ENCODE measurements around the gene HSCB.

HSCB gene

DNA sequence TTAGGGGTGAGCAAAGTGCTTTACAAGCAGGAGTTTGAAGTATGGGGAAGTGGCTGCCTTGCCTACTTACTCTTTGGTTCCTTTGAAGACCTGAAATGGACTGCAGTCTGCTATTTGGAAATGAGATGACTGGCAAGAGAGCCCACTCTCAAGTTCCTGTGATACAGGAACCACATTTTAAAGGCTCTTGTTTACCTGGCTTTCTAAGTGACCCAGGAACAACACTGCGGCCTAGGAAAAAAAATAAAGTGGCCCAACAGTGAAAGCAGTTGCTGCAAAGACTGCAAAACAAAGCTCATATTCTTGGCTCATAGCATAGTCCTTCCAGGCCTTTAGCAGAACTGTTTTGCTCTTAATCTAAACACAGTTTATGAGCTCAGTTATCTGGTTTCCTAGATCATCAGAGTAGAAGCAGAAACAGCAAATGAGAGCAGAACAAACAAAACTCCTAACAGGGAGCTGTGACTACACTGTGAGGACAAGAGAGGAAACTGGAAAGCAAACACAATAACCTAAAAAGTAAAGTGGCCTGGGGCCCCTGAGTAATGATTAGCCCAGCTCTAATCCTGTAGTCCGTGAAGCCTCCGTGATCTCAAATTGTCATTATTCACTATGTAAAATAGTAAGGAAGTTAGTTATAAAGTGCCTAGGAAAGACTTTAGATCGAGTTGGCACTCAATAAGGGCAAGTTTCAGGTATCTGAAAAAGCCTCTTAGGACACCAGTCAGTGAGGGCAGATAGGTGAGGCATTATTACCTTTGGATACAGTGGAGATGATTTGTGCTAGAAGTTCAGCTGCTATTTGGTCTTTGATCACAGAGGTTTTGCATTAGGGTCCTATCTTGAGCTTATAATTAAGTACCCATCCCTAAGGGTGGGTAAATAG, 42.2 kb downstream of the HSCB start:
- Histone ChIP-seq H3K4me1 (ENCODE audit: control insufficient read depth in 5 of 5, insufficient read depth in 5 of 5, low read length in 5 of 5) (peaks cover 0 to 5% (median 0%) of the 10 kb centered on the region in 5 donors), H3K9me3 (ENCODE audit: control insufficient read depth in 5 of 5, low read length in 5 of 5) (no peaks in the 10 kb centered on the region), H3K36me3 (ENCODE audit: control insufficient read depth in 5 of 5, insufficient read depth in 5 of 5, low read length in 5 of 5) (peaks cover 42 to 62% (median 52%) of the 10 kb centered on the region in 5 donors), H3K4me3 (ENCODE audit: low read depth in 1 of 5, low read length in 5 of 5) (no peak overlapping the region), H3K27ac (ENCODE audit: low read depth, low read length) (no peak overlapping the region), H3K27me3 (ENCODE audit: control insufficient read depth in 5 of 5, insufficient read depth in 4 of 5, low read length in 5 of 5) (no peaks in the 10 kb centered on the region), H3K9ac (ENCODE audit: low read length in 5 of 5) (no peak overlapping the region)

DNA sequence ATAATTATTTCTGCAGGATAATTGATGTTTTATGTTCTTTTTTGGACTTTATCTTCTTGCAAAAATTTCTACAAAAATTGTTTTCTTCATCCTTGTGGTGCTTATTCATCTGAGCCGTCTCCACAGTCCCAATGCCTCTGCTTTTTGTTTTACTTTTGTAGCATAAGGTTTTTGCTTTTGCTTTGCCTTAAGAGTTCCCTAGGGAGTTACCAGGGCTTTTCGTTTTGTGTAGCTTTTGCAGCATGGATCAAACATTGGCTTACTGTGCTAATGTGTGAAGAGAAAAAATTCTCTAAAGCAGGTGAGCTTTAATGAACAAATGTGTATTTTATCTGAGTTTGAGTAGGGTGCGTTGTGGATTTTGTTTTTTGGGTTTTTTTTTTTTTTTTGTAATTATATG, 46.8 kb downstream of the HSCB start:
- H3K9me3 ChIP-seq (ENCODE audit: control insufficient read depth in 5 of 5, low read length in 5 of 5): no peaks in the 10 kb centered on the region
- H3K36me3 ChIP-seq (ENCODE audit: control insufficient read depth in 5 of 5, insufficient read depth in 5 of 5, low read length in 5 of 5): peaks cover 33 to 53% (median 40%) of the 10 kb centered on the region in 5 donors
- no peaks in the 10 kb centered on the region for H3K27me3 ChIP-seq (ENCODE audit: control insufficient read depth in 5 of 5, insufficient read depth in 4 of 5, low read length in 5 of 5)
- no peak overlapping the region for H3K9ac ChIP-seq (ENCODE audit: low read length in 5 of 5)
- H3K4me1 ChIP-seq (ENCODE audit: control insufficient read depth in 5 of 5, insufficient read depth in 5 of 5, low read length in 5 of 5): no peaks in the 10 kb centered on the region
- no peak overlapping the region for H3K27ac ChIP-seq (ENCODE audit: low read depth, low read length)
- no peak overlapping the region for H3K4me3 ChIP-seq (ENCODE audit: low read depth in 1 of 5, low read length in 5 of 5)

GRCh38 chr22:28791124-28791523, 49.3 kb downstream of the HSCB start:
- H3K27ac ChIP-seq (ENCODE audit: low read depth, low read length): no peak overlapping the region
- peaks cover 0 to 7% (median 2%) of the 10 kb centered on the region in 5 donors for H3K4me1 ChIP-seq (ENCODE audit: control insufficient read depth in 5 of 5, insufficient read depth in 5 of 5, low read length in 5 of 5)
- H3K27me3 ChIP-seq (ENCODE audit: control insufficient read depth in 5 of 5, insufficient read depth in 4 of 5, low read length in 5 of 5): no peaks in the 10 kb centered on the region
- no peak overlapping the region for H3K4me3 ChIP-seq (ENCODE audit: low read depth in 1 of 5, low read length in 5 of 5)
- no peaks in the 10 kb centered on the region for H3K9me3 ChIP-seq (ENCODE audit: control insufficient read depth in 5 of 5, low read length in 5 of 5)
- H3K9ac ChIP-seq (ENCODE audit: low read length in 5 of 5): no peak overlapping the region
- peaks cover 35 to 52% (median 39%) of the 10 kb centered on the region in 5 donors for H3K36me3 ChIP-seq (ENCODE audit: control insufficient read depth in 5 of 5, insufficient read depth in 5 of 5, low read length in 5 of 5)

GRCh38 chr22:28791841-28792490, 50.1 kb downstream of the HSCB start:
- Histone ChIP-seq H3K4me3 (ENCODE audit: low read depth in 1 of 5, low read length in 5 of 5) (no peak overlapping the region), H3K4me1 (ENCODE audit: control insufficient read depth in 5 of 5, insufficient read depth in 5 of 5, low read length in 5 of 5) (peaks cover 0 to 15% (median 10%) of the 10 kb centered on the region in 5 donors), H3K27me3 (ENCODE audit: control insufficient read depth in 5 of 5, insufficient read depth in 4 of 5, low read length in 5 of 5) (no peaks in the 10 kb centered on the region), H3K9me3 (ENCODE audit: control insufficient read depth in 5 of 5, low read length in 5 of 5) (no peaks in the 10 kb centered on the region), H3K36me3 (ENCODE audit: control insufficient read depth in 5 of 5, insufficient read depth in 5 of 5, low read length in 5 of 5) (peaks cover 35 to 52% (median 41%) of the 10 kb centered on the region in 5 donors), H3K27ac (ENCODE audit: low read depth, low read length) (no peak overlapping the region), H3K9ac (ENCODE audit: low read length in 5 of 5) (no peak overlapping the region)

DNA sequence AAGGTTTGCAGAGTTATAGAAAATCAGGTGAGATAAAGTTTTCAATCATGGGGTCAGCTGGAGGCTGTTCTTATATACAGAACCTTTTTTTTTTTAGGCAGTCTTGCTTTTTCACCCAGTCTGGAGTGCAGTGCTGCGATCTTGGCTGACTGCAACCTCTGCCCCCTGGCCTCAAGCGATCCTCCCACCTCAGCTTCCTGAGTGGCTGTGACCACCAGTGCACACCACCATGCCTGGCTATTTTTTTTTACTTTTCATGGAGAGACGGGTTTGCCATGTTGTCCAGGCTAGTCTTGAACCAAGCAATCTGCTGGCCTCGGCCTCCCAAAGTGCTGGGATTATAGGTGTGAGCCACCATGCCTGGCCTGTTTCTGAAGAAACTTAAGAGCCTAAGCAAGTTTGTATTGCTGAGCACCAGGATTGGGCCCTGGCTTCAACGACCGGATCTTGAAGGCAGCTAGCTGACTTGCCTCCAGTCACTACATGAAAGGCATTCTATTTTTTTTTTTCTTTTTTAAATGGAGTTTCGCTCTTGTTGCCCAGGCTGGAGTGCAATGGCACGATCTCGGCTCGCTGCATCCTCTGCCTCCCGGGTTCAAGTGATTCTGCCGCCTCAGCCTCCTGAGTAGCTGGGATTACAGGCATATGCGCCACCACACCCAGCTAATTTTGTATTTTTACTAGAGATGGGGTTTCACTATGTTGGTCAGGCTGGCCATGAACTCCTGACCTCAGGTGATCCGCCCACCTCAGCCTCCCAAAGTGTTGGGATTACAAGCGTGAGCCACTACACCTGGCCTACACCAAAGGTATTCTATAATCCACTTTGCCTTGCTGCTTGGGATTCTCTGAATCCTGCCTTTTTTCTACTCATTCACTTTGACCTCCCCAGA, 50.9 kb downstream of the HSCB start:
- Histone ChIP-seq H3K9me3 (ENCODE audit: control insufficient read depth in 5 of 5, low read length in 5 of 5) (no peaks in the 10 kb centered on the region), H3K4me1 (ENCODE audit: control insufficient read depth in 5 of 5, insufficient read depth in 5 of 5, low read length in 5 of 5) (peaks cover 0 to 22% (median 14%) of the 10 kb centered on the region in 5 donors), H3K36me3 (ENCODE audit: control insufficient read depth in 5 of 5, insufficient read depth in 5 of 5, low read length in 5 of 5) (peaks cover 39 to 50% (median 42%) of the 10 kb centered on the region in 5 donors), H3K9ac (ENCODE audit: low read length in 5 of 5) (no peak overlapping the region), H3K27ac (ENCODE audit: low read depth, low read length) (no peak overlapping the region), H3K4me3 (ENCODE audit: low read depth in 1 of 5, low read length in 5 of 5) (no peak overlapping the region), H3K27me3 (ENCODE audit: control insufficient read depth in 5 of 5, insufficient read depth in 4 of 5, low read length in 5 of 5) (no peaks in the 10 kb centered on the region)

DNA sequence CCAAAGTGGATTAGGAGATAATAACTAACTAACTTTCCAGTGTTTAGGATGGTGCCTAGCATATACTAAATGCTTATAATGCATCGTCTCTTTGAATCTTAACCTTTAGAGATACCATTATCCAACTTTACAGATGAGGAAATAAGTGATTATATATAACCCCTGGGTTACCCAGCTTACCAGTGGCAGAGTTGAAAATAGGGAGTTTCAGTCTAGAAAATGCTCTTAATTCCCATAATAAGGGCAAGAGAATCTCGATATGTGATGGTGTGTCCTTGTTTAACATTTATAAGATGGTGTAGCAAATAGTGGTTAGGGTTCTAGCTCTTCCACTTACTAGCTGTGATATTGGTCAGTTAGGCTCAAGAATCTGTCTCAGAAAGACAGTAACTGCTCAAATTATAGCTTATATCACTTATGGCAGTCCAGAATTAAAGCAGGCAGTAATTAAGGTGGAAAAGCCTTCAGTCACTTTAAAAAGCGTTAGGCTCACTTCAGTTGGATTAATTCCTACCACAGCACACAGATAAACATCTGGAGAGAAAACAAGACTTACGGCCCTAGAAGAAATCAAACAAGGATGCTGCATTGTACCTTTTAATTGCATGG, 52.2 kb downstream of the HSCB start:
- H3K27ac ChIP-seq (ENCODE audit: low read depth, low read length): no peak overlapping the region

GRCh38 chr22:28795071-28795693, 53.3 kb downstream of the HSCB start:
- Histone ChIP-seq H3K4me1 (ENCODE audit: control insufficient read depth in 5 of 5, insufficient read depth in 5 of 5, low read length in 5 of 5) (peaks cover 0 to 37% (median 30%) of the 10 kb centered on the region in 5 donors), H3K27ac (ENCODE audit: low read depth, low read length) (no peak overlapping the region), H3K9ac (ENCODE audit: low read length in 5 of 5) (no peak overlapping the region), H3K4me3 (ENCODE audit: low read depth in 1 of 5, low read length in 5 of 5) (no peak overlapping the region), H3K9me3 (ENCODE audit: control insufficient read depth in 5 of 5, low read length in 5 of 5) (no peaks in the 10 kb centered on the region), H3K27me3 (ENCODE audit: control insufficient read depth in 5 of 5, insufficient read depth in 4 of 5, low read length in 5 of 5) (no peaks in the 10 kb centered on the region), H3K36me3 (ENCODE audit: control insufficient read depth in 5 of 5, insufficient read depth in 5 of 5, low read length in 5 of 5) (peaks cover 34 to 51% (median 39%) of the 10 kb centered on the region in 5 donors)

More for the DNA sequence above, 52.2 kb downstream of the HSCB start:
- H3K4me3 ChIP-seq (ENCODE audit: low read depth in 1 of 5, low read length in 5 of 5): no peak overlapping the region
- no peaks in the 10 kb centered on the region for H3K9me3 ChIP-seq (ENCODE audit: control insufficient read depth in 5 of 5, low read length in 5 of 5)
- peaks cover 0 to 36% (median 26%) of the 10 kb centered on the region in 5 donors for H3K4me1 ChIP-seq (ENCODE audit: control insufficient read depth in 5 of 5, insufficient read depth in 5 of 5, low read length in 5 of 5)
- H3K27me3 ChIP-seq (ENCODE audit: control insufficient read depth in 5 of 5, insufficient read depth in 4 of 5, low read length in 5 of 5): no peaks in the 10 kb centered on the region
- peak overlapping the region in 1 of 5 donors; percentile 47 for H3K9ac ChIP-seq (ENCODE audit: low read length in 5 of 5)
- H3K36me3 ChIP-seq (ENCODE audit: control insufficient read depth in 5 of 5, insufficient read depth in 5 of 5, low read length in 5 of 5): peaks cover 37 to 56% (median 40%) of the 10 kb centered on the region in 5 donors

DNA sequence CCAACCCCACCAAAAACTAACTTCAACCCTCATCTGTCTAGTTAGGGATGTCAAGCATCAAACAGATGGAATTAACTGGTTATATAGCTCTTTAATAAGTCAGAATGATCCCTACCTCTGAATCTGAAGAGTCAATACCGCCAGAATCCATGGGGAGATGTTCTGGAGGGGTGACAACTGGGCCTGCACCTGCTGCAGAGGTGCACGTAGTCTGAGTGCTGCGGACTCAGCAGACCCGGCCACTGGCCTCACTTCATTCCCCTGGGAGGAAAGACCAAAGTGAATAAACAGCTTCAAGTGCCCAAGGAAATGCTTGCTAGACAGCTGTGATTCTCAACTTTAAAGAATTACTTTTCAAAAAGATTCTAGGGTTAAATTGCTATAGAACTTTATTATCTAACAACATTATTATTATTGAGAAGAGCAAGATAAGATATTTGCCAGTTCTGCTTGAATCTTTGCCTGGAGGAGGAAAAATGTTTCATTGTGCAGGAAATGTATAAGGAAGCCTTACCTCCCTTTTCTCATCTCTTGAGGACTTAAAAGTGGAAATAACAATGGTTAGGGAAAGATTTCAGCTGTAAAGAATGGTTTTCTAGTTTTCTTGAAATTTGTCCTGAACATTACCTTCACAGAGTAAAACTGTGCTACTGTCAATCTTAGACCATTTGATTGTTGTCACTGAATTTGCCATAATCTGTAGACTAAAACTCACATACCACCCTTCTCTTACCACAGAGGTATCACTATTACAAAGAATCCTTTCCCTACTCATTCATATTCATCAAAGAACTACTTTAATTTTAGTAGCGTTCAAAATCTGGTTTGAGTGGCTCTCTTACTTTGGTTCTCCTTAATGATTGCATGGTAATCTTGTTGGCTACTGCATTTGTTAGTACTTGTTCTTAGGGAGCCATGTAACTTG, 54.4 kb downstream of the HSCB start:
- Histone ChIP-seq H3K9me3 (ENCODE audit: control insufficient read depth in 5 of 5, low read length in 5 of 5) (no peaks in the 10 kb centered on the region), H3K27ac (ENCODE audit: low read depth, low read length) (no peak overlapping the region), H3K27me3 (ENCODE audit: control insufficient read depth in 5 of 5, insufficient read depth in 4 of 5, low read length in 5 of 5) (no peaks in the 10 kb centered on the region), H3K9ac (ENCODE audit: low read length in 5 of 5) (peak overlapping the region in 1 of 5 donors; percentile 24), H3K4me3 (ENCODE audit: low read depth in 1 of 5, low read length in 5 of 5) (no peak overlapping the region), H3K36me3 (ENCODE audit: control insufficient read depth in 5 of 5, insufficient read depth in 5 of 5, low read length in 5 of 5) (peaks cover 34 to 51% (median 39%) of the 10 kb centered on the region in 5 donors), H3K4me1 (ENCODE audit: control insufficient read depth in 5 of 5, insufficient read depth in 5 of 5, low read length in 5 of 5) (peaks cover 0 to 41% (median 30%) of the 10 kb centered on the region in 5 donors)

Data from subcutaneous abdominal adipose tissue (tissue), 5 donors.